ENCODE data around the gene SMPX. TPM values are rescaled to one million over a fixed set of nuclear protein-coding genes. Genes with fewer than 3 reads are reported as not detected.
"Not testable (repeated sequence)": the region's sequence is repeated elsewhere in the genome, so short reads cannot be mapped to it uniquely, and the experiment has no call there.

SMPX gene
- not detected for total RNA-seq

GRCh38 chrX:21757960-21758359, at the start of gene SMPX:
Gene SMPX (minus strand): TSS chrX:21758116. CDS start chrX:21754290, 3,826 bp downstream.
- ATAC-seq, result no peak

GRCh38 chrX:21806691-21807090, 48.8 kb upstream of the SMPX start:
- ATAC-seq, result peak; percentile 54

- no peak for ATAC-seq
Measured at GRCh38 chrX:21802839-21803238, 44.9 kb upstream of the SMPX start.

DNA sequence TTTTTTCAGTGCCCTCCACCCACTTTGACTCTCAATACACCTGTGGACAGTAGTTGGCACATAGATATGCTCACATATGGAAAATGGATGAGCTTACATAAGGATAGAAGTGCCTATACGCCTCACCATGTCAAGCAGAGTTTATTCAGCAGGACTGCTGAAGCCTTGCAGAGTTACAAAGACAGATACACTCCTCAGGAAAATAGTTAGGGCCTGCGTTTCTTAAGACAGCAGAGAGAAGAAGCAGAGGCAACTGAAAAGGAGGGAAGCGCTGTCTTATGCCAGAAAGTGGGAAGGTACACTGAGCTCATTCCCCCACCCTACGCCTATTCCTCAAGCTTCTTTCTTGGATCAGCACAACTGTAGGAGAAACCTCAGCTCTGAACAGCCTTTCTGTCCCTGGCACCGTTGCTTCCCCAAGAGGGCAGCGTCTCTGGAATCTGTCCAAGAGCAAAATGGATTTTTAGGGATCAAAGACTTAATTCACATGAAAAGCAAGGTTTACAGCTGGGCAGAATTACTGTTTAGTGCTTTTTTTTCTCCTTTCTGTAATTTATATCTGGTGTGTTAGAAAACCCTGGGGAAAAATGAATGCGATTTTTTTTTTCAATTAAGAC, 44.2 kb upstream of the SMPX start:
- no peak for ATAC-seq

GRCh38 chrX:21800344-21800770, 42.4 kb upstream of the SMPX start:
- ATAC-seq, result no peak

GRCh38 chrX:21799767-21800166, 41.9 kb upstream of the SMPX start:
- ATAC-seq, result no peak

GRCh38 chrX:21798677-21799219, 40.8 kb upstream of the SMPX start:
- peak; percentile 70 for ATAC-seq

DNA sequence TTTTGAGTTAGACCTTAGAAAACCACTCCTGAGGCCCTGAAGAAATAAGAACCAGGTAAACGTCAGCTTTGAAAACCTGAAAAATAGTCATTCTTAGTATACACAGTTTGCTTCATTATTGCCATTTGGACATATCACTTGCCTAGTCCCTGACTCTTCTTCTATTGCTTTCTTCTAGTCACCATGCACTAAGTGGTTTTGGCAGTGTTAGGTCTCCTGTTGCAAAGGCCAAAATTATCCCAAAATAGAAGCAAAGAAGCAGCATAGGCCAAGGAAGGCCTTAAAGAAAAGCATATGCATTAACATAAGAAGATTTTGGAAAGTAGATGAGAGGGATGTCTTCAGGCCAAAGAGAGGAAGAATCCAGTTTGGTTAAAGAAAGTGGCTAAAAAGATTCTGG, 24.1 kb upstream of the SMPX start:
- no peak for ATAC-seq

- ATAC-seq, result no peak
Measured at GRCh38 chrX:21781525-21781924, 23.6 kb upstream of the SMPX start.

DNA sequence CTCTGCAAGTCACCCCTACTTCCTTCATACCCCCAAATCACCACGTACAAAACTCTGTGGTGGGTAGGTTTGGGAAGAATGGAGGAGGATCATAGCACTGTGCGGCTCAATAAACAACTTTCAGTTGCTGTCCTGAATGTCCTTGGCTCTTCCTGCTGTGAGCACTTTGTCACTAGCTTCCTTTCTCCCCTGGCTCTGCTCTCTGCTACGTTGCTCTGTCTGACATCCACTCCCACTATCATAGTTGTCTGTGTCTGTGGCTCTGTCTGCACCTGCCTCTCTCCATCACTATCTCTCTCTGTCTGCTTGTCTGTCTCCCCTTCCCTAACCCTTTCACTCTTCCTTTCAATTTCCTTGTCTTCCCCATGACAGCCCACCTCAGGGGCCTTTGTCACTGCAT, 21.2 kb upstream of the SMPX start:
- ATAC-seq, result no peak

DNA sequence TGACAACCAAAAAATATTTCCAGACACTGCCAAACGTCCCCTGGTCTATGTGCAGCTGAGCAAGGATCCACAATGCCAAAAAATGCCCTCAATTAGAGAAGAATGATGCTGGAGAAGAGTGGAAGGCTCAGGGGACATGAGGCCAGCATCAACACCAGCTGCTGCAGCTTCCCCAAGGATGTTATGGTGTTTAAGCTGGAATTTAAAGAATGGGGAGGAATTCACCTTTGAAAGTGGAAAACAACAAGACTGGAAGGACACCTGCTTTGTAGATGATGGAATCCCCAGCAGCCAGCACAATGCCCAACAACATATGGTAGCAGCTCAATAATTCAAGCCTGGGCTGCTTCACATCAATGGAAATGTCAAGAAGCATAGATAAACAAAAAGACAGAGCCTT, 20.3 kb upstream of the SMPX start:
- no peak for ATAC-seq

- not testable (repeated sequence) for ATAC-seq
Measured at GRCh38 chrX:21775128-21775527, 17.2 kb upstream of the SMPX start.

GRCh38 chrX:21773036-21773435, 15.1 kb upstream of the SMPX start:
- not testable (repeated sequence) for ATAC-seq

- no peak for ATAC-seq
Measured at GRCh38 chrX:21770631-21771321, 12.9 kb upstream of the SMPX start.

- no peak for ATAC-seq
Measured at GRCh38 chrX:21766101-21766500, 8.2 kb upstream of the SMPX start.

DNA sequence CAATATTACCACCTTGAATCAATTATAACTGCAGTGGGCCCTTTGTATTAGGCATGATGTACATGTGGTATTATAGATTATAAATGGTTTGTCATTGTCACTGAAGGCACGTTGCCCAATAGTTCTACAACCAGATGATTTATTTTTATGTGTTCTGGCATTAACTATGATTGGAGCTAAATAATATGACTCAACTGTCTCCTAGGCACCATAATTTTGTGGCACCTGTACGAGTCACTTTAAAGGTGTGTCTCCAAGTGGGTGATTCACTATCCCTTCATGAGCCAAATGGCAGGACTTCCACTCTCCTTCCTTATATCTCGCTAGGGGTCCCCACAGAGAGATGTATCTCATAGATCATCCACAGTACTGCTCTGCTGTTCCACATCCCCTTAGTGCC, 6.1 kb upstream of the SMPX start:
- ATAC-seq, result peak; percentile 79

- no peak for ATAC-seq
Measured at GRCh38 chrX:21758488-21758887, 572 bp upstream of the SMPX start.

DNA sequence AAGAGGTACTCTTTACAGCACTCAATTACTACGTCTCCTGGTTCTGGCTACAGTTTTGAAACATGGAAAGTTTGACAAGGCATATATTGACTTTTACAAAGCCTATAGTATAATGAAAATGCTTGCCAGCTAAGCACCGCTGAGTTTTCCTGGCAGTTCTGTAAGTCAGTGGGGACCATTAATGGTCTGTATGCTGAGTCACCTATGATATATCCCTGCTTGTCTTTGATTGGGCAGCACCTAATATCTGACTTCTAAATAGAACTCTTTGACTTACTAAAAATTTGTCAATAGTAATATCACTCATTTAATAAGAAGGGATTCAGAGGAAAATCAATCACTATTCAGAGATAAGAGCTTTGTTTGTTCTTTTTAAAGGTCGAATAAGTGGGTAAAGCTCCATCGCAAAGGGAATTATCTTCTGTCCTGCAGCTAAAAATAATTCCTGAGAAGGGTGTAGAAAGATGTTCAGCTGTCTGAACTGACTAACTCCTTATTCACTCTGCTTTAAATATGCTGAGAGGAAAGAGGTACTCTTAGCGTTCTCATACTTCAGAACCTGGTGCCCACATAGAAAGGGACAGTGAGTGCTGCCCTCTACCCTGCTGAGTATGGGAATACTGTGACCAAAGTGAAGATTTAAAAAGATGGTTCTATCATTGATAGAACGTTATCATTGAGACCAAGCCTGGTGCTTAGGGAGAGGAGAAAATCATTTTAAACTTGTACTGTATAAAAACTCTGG, 959 bp downstream of the SMPX start:
- ATAC-seq, result no peak

- ATAC-seq, result no peak
Measured at GRCh38 chrX:21749924-21750323, 8.0 kb downstream of the SMPX start.

- ATAC-seq, result no peak
Measured at GRCh38 chrX:21748235-21748634, 9.7 kb downstream of the SMPX start.

- no peak for ATAC-seq
Measured at GRCh38 chrX:21747558-21747957, 10.4 kb downstream of the SMPX start.

GRCh38 chrX:21745756-21746155, 12.2 kb downstream of the SMPX start:
- ATAC-seq, result no peak

DNA sequence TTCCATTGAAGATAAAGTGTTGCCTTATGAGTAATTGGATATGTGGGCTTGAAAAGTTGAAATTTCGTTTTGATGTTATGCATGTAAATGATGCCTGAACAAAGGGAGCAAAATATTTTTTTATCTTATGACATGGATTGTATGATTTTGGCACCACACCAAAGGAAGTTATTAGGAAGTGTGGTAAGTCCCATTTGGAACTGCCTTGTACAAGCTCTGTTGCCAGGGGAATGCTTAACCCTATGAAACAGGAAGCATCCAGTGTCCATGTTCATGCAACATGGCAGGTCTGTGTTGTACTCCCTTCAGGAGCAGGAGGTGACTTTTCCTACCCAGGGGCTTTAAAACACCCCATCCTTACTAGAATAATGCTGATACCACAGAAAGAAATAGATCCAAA, 13.2 kb downstream of the SMPX start:
- ATAC-seq, result no peak

DNA sequence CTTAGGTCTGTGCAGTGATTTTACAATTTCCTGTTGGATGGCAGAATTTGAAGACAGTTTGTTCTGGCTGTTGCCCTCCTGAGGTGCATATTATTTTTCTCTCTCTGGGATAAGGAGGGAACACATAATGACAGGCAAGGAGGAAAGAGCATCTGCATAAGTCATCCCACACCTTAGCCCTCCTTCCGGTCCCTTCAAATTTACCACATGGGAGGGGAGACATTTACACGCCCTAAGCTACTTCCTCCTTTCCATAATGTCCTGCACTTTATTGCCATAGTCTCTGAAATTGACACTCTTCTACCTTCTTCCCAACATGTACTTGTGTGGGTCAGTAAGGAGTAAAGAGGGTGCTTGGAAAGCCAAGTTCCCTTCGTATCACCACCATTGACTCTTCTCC, 13.9 kb downstream of the SMPX start:
- ATAC-seq, result no peak
